KOPT-K1 (cell line): ENCODE data around the gene KRTAP10-7.
"Not testable (repeated sequence)": the region's sequence is repeated elsewhere in the genome, so short reads cannot be mapped to it uniquely, and the experiment has no call there.

Source experiments
- H3K27ac ChIP-seq: fragments of 200-600 bp; sonication (generic); 2 replicates; pipeline ENCODE4 v1.5.1; 2016; ENCODE audit warnings: antibody characterized with exemption, mild to moderate bottlenecking, low read depth, low read length; ENCODE audit not compliant: poor library complexity, severe bottlenecking
- H3K36me3 ChIP-seq: fragments of 200-600 bp; sonication (generic); 2 replicates; pipeline ENCODE4 v1.5.1; 2017; ENCODE audit warnings: antibody characterized with exemption, mild to moderate bottlenecking, low read length, moderate library complexity; ENCODE audit not compliant: insufficient read depth
- H3K9me3 ChIP-seq: fragments of 200-600 bp; sonication (generic); 2 replicates; pipeline ENCODE4 v1.5.1; 2017; ENCODE audit warnings: antibody characterized with exemption, low read length, mild to moderate bottlenecking; ENCODE audit not compliant: insufficient read depth, poor library complexity, severe bottlenecking

The KRTAP10-7 gene

GRCh38 chr21:44579056-44579832, 21.2 kb upstream of the KRTAP10-7 start:
- Histone ChIP-seq H3K9me3 (peaks cover 28% of the 10 kb centered on the region), H3K27ac (no peak overlapping the region), H3K36me3 (no peaks in the 10 kb centered on the region)

- no peak overlapping the region for H3K27ac ChIP-seq
- peaks cover 28% of the 10 kb centered on the region for H3K9me3 ChIP-seq
- H3K36me3 ChIP-seq, result no peaks in the 10 kb centered on the region
Observed at GRCh38 chr21:44579833-44580144, 20.6 kb upstream of the KRTAP10-7 start.

GRCh38 chr21:44580231-44580821, 20.1 kb upstream of the KRTAP10-7 start, which contains the start of gene KRTAP10-5:
Gene KRTAP10-5, minus strand, starts transcription at chr21:44580604. Its CDS starts 26 bp downstream, at chr21:44580578.
- H3K9me3 ChIP-seq, result peaks cover 28% of the 10 kb centered on the region
- not testable (repeated sequence) for H3K27ac ChIP-seq, H3K36me3 ChIP-seq

GRCh38 chr21:44581158-44581557, 19.2 kb upstream of the KRTAP10-7 start:
- H3K27ac ChIP-seq, result no peak overlapping the region
- no peaks in the 10 kb centered on the region for H3K36me3 ChIP-seq
- peaks cover 28% of the 10 kb centered on the region for H3K9me3 ChIP-seq

GRCh38 chr21:44582055-44582454, 18.3 kb upstream of the KRTAP10-7 start:
- Histone ChIP-seq H3K36me3 (no peaks in the 10 kb centered on the region), H3K27ac (no peak overlapping the region), H3K9me3 (peaks cover 22% of the 10 kb centered on the region)

- no peaks in the 10 kb centered on the region for H3K36me3 ChIP-seq
- H3K27ac ChIP-seq, result no peak overlapping the region
- H3K9me3 ChIP-seq, result peaks cover 17% of the 10 kb centered on the region
Observed at GRCh38 chr21:44583089-44583799, 17.2 kb upstream of the KRTAP10-7 start.

GRCh38 chr21:44583800-44584147, 16.6 kb upstream of the KRTAP10-7 start:
- no peak overlapping the region for H3K27ac ChIP-seq
- H3K36me3 ChIP-seq, result no peaks in the 10 kb centered on the region
- peaks cover 17% of the 10 kb centered on the region for H3K9me3 ChIP-seq

GRCh38 chr21:44585892-44586291, 14.5 kb upstream of the KRTAP10-7 start:
- H3K27ac ChIP-seq, result no peak overlapping the region
- H3K36me3 ChIP-seq, result no peaks in the 10 kb centered on the region
- H3K9me3 ChIP-seq, result peaks cover 16% of the 10 kb centered on the region

GRCh38 chr21:44589094-44589493, 11.3 kb upstream of the KRTAP10-7 start:
- Histone ChIP-seq H3K27ac (no peak overlapping the region), H3K36me3 (no peaks in the 10 kb centered on the region), H3K9me3 (no peaks in the 10 kb centered on the region)

- Histone ChIP-seq H3K27ac (no peak overlapping the region), H3K36me3 (no peaks in the 10 kb centered on the region), H3K9me3 (no peaks in the 10 kb centered on the region)
Observed at GRCh38 chr21:44589586-44590305, 10.7 kb upstream of the KRTAP10-7 start.

- no peaks in the 10 kb centered on the region for H3K9me3 ChIP-seq
- H3K27ac ChIP-seq, result no peak overlapping the region
- no peaks in the 10 kb centered on the region for H3K36me3 ChIP-seq
Observed at GRCh38 chr21:44590311-44590721, 10.1 kb upstream of the KRTAP10-7 start.

GRCh38 chr21:44590897-44591800, 9.2 kb upstream of the KRTAP10-7 start:
- H3K9me3 ChIP-seq, H3K36me3 ChIP-seq, H3K27ac ChIP-seq: not testable (repeated sequence)

GRCh38 chr21:44591801-44592130, 8.6 kb upstream of the KRTAP10-7 start:
- H3K9me3 ChIP-seq, H3K36me3 ChIP-seq, H3K27ac ChIP-seq: not testable (repeated sequence)

GRCh38 chr21:44592446-44593311, 7.7 kb upstream of the KRTAP10-7 start, which contains the start of gene KRTAP10-6:
Gene KRTAP10-6, minus strand, starts transcription at chr21:44592505. Its CDS starts 21 bp downstream, at chr21:44592484.
- Histone ChIP-seq H3K9me3 (no peaks in the 10 kb centered on the region), H3K27ac (no peak within 1 kb of the TSS)

More at GRCh38 chr21:44592446-44593311, 7.7 kb upstream of the KRTAP10-7 start, which contains the start of gene KRTAP10-6:
- no peaks in the 10 kb centered on the region for H3K36me3 ChIP-seq
